GM12878 (cell line): ENCODE data around the gene PCDH15. TPM values are rescaled to one million over a fixed set of nuclear protein-coding genes. Genes with fewer than 3 reads are reported as not detected.
"Not testable (repeated sequence)": the region's sequence is repeated elsewhere in the genome, so short reads cannot be mapped to it uniquely, and the experiment has no call there.

Experiments
- ATAC-seq: fragments of 200-7000 bp; cut with Tn5 transposase; 3 replicates; pipeline ENCODE4 v1.9.1; 2020; ENCODE audit warnings: mild to moderate bottlenecking, moderate library complexity
- BruUV-seq: library from RNA; stranded (reverse); fragments of 400-500 nt; replicated peaks from 2 replicates; lab custom pipeline; 2021; lab: Mats Ljungman, UMichigan
- CTCF ChIA-PET: fragments of 300-600 bp; sonication (Branson Sonifier 250); formaldehyde crosslinking; extraction: SDS; loops from one replicate; lab custom pipeline; 2021; ENCODE audit warnings: inconsistent platforms; lab: Yijun Ruan, JAX
- POLR2A ChIA-PET: fragments of 350-600 bp; formaldehyde crosslinking; extraction: SDS; loops from one replicate; lab custom pipeline; 2021; ENCODE audit warnings: inconsistent platforms; lab: Charles Lee
- RAD21 ChIA-PET: fragments of 300-600 bp; sonication (Branson Sonifier 250); formaldehyde crosslinking; loops from one replicate; lab custom pipeline; 2023; ENCODE audit warnings: antibody characterized with exemption; ENCODE audit not compliant: unreplicated experiment; lab: Charles Lee
- SMC1A ChIA-PET: fragments of 300-600 bp; sonication (Branson Sonifier 250); formaldehyde crosslinking; loops from one replicate; lab custom pipeline; 2023; ENCODE audit not compliant: unreplicated experiment, uncharacterized antibody; lab: Charles Lee
- DNase-seq: peaks from one replicate; pipeline ENCODE4 v3.0.0-alpha.2; 2011; ENCODE audit warnings: low read depth, low spot score
- FAIRE-seq: peaks from 3 replicates; lab custom pipeline; 2011; peaks lifted over from hg19 to GRCh38; lab: Jason Lieb, UNC
- H2AFZ ChIP-seq: 2 replicates; pipeline ENCODE4 v1.6.0; 2011; ENCODE audit warnings: low read depth, low read length, control low read depth; ENCODE audit not compliant: control insufficient read depth
- H3K27ac ChIP-seq: 2 replicates; pipeline ENCODE4 v1.5.1; 2011; ENCODE audit warnings: control low read depth; ENCODE audit not compliant: control insufficient read depth, insufficient read depth
- H3K27me3 ChIP-seq, 2 experiments: replicated peaks in 1 of 2; 2 replicates each; pipeline versions ENCODE4 v1.6.0 to v1.6.1; 2011; ENCODE audit warnings: low read length in 1 of 2; ENCODE audit not compliant: control insufficient read depth in 2 of 2, insufficient read depth in 2 of 2
- H3K36me3 ChIP-seq, 2 experiments: 2 replicates each; pipeline ENCODE4 v1.5.1; 2011; ENCODE audit warnings: low read length in 1 of 2; ENCODE audit not compliant: control insufficient read depth in 2 of 2, insufficient read depth in 2 of 2
- H3K4me1 ChIP-seq: 2 replicates; pipeline ENCODE4 v1.6.1; 2011; ENCODE audit warnings: mild to moderate bottlenecking, low read length, moderate library complexity, mixed read lengths; ENCODE audit not compliant: control insufficient read depth, insufficient read depth
- H3K4me2 ChIP-seq: 2 replicates; pipeline ENCODE4 v1.6.0; 2011; ENCODE audit warnings: control low read depth; ENCODE audit not compliant: control insufficient read depth, insufficient read depth
- H3K4me3 ChIP-seq: fragments of 200-600 bp; sonication (generic); 2 replicates; pipeline ENCODE4 v1.5.1; 2016
- H3K79me2 ChIP-seq: 2 replicates; pipeline ENCODE4 v1.6.0; 2011; ENCODE audit warnings: low read length; ENCODE audit not compliant: control insufficient read depth, insufficient read depth
- H3K9ac ChIP-seq: 2 replicates; pipeline ENCODE4 v1.8.0; 2011; ENCODE audit warnings: low read length, control low read depth, mixed read lengths; ENCODE audit not compliant: control insufficient read depth, insufficient read depth
- H3K9me3 ChIP-seq: replicated peaks from 3 replicates; pipeline ENCODE4 v1.5.1; 2011; ENCODE audit warnings: mild to moderate bottlenecking, low read length; ENCODE audit not compliant: control insufficient read depth, insufficient read depth
- H4K20me1 ChIP-seq: 2 replicates; pipeline ENCODE4 v1.6.0; 2011; ENCODE audit not compliant: control insufficient read depth, insufficient read depth
- ASH2L ChIP-seq: fragments of 300-600, 200-600 bp; sonication (generic); IDR thresholded peaks from 2 replicates; pipeline ENCODE4 v1.6.1; 2017; ENCODE audit warnings: low read depth, mild to moderate bottlenecking, borderline replicate concordance
- WGBS: methylation state at CpG from one replicate; pipeline ENCODE4 v1.1.6; 2016; ENCODE audit warnings: low lambda C conversion rate; ENCODE audit not compliant: insufficient replicate concordance, insufficient coverage; ENCODE audit errors: missing lambda C conversion rate; 5-methylcytosine and 5-hydroxymethylcytosine counted together
- in situ Hi-C: fragments of 300-500 bp; cut with MboI; formaldehyde crosslinking; loops from 9 replicates; pipeline ENCODE4 v1.14.3; 2018; ENCODE audit warnings: mixed read lengths
- intact Hi-C: fragments of 100-400 bp; cut with micrococcal nuclease; formaldehyde crosslinking; loops from one replicate; pipeline ENCODE4 v1.14.2; 2022; ENCODE audit not compliant: unreplicated experiment
- polyA plus RNA-seq, 11 experiments: library from polyadenylated mRNA; depleted of rRNA in 4 of 11; unstranded in 6 of 11; stranded (reverse) in 5 of 11; fragments of >200 nt; fragmentation: Nextera tagmentation in 4 of 11; fragmentation: Illumina TruSeq in 1 of 11; extraction: Ambion mirVana in 4 of 11; extraction: Trizol in 1 of 11; gene quantifications; 1 replicate in 1 of 11; 2 replicates in 10 of 11; pipeline versions ENCODE4 v1.2.1 to v1.2.3, GENCODE V29; 2011 to 2016; ENCODE audit warnings: inconsistent platforms in 2 of 11, missing spikeins in 2 of 11, low read depth in 1 of 11
- total RNA-seq, 4 experiments: library from RNA; depleted of rRNA in 3 of 4; stranded (reverse); fragments of >200 nt in 3 of 4; fragmentation: Illumina TruSeq in 1 of 4; extraction: Trizol in 1 of 4; gene quantifications; 2 replicates each; pipeline versions ENCODE4 v1.2.1 to v1.2.3, GENCODE V29; 2013 to 2021

PCDH15 gene
- total and polyA plus RNA-seq, 10 of the 15 experiments (the other 5 are each of a cell fraction or from before 2014, with no cell fraction given) = 0.03 to 0.52 (median 0.07) TPM; not detected in 6

- in situ Hi-C loops, H3K36me3 ChIP-seq, CTCF ChIA-PET, H3K4me1 ChIP-seq, H4K20me1 ChIP-seq, SMC1A ChIA-PET, H3K4me3 ChIP-seq, H3K4me2 ChIP-seq, H3K9ac ChIP-seq, FAIRE-seq, ATAC-seq, H3K27ac ChIP-seq, BruUV-seq, DNase-seq, intact Hi-C loops, RAD21 ChIA-PET, POLR2A ChIA-PET, H3K79me2 ChIP-seq, H2AFZ ChIP-seq, H3K27me3 ChIP-seq, H3K9me3 ChIP-seq: not testable (repeated sequence)
- 75% methylated on average over 6 of the region's 6 CpGs for WGBS
These were observed 406.4 kb downstream of the PCDH15 start for GRCh38 chr10:54394598-54394997.

- H3K36me3 ChIP-seq = no peaks in the 10 kb centered on the region
- H3K4me2 ChIP-seq = no peak overlapping the region
- RAD21 ChIA-PET = no interaction called here
- no peak for TF ChIP-seq ASH2L
- POLR2A ChIA-PET = no interaction called here
- H3K79me2 ChIP-seq = no peaks in the 10 kb centered on the region
- H3K9ac ChIP-seq = no peak overlapping the region
- SMC1A ChIA-PET = interaction anchor here (1.3 kb wide), 1 partner anchor 9 kb away, joined by 4 read pairs; no protein-coding TSS in a partner anchor
- CTCF ChIA-PET = no interaction called here
- DNase-seq = no peak
- no peaks in the 10 kb centered on the region for H4K20me1 ChIP-seq
- H3K27me3 ChIP-seq = no peaks in the 10 kb centered on the region
- no peak for FAIRE-seq
- no peak overlapping the region for H3K27ac ChIP-seq
- in situ Hi-C loops = no loop called here
- WGBS = 0% methylated on average over 1 of the region's 1 CpG
- no peaks in the 10 kb centered on the region for H3K4me1 ChIP-seq
- no peak overlapping the region for H3K4me3 ChIP-seq
- no peaks in the 10 kb centered on the region for H3K9me3 ChIP-seq
- intact Hi-C loops = no loop called here
- no peak for ATAC-seq
- BruUV-seq = no TSS peak
- H2AFZ ChIP-seq = no peak overlapping the region
These were observed 428.9 kb downstream of the PCDH15 start for GRCh38 chr10:54372179-54372578.
